Progenitor cell of endocrine pancreas (in vitro differentiated cells): ENCODE data around the gene PCSK1. TPM values are rescaled to one million over a fixed set of nuclear protein-coding genes. Genes with fewer than 3 reads are reported as not detected.

Source experiments
- DNase-seq: peaks from one replicate; pipeline ENCODE4 v3.0.0; 2021; ENCODE audit warnings: low spot score; ENCODE audit not compliant: unreplicated experiment
- H3K27ac Mint-ChIP-seq: 2 replicates; pipeline ENCODE4 v1.8.0; 2021; ENCODE audit warnings: mild to moderate bottlenecking, moderate library complexity, mixed read lengths
- H3K27me3 Mint-ChIP-seq: 2 replicates; pipeline ENCODE4 v1.8.0; 2021; ENCODE audit warnings: mixed read lengths
- H3K36me3 Mint-ChIP-seq: 2 replicates; pipeline ENCODE4 v1.8.0; 2022; ENCODE audit warnings: mixed read lengths; ENCODE audit not compliant: insufficient read depth
- H3K4me1 Mint-ChIP-seq: 2 replicates; pipeline ENCODE4 v1.8.0; 2021; ENCODE audit warnings: low read depth, mixed read lengths
- H3K4me3 Mint-ChIP-seq: 2 replicates; pipeline ENCODE4 v1.8.0; 2021; ENCODE audit warnings: low read depth, mild to moderate bottlenecking, moderate library complexity, mixed read lengths
- H3K9me3 Mint-ChIP-seq: 2 replicates; pipeline ENCODE4 v1.8.0; 2021; ENCODE audit warnings: low read depth, mixed read lengths
- total RNA-seq: library from RNA; stranded (reverse); gene quantifications from 2 replicates; pipeline ENCODE4 v1.2.1, GENCODE V29; 2021
- TF ChIP-seq, protein P1 (sequence below): fragments of 200-600 bp; sonication (generic); IDR thresholded peaks from one replicate; pipeline ENCODE4 v1.5.0; 2021; ENCODE audit warnings: antibody characterized with exemption, mild to moderate bottlenecking; ENCODE audit not compliant: unreplicated experiment

Gene PCSK1
- total RNA-seq, 1 donor from 2014 or later, result 1.9 TPM

GRCh38 chr5:96410013-96410412 lies 23.0 kb downstream of the PCSK1 start:
- Mint-ChIP-seq H3K27me3 (no peaks in the 10 kb centered on the region), H3K4me3 (no peak overlapping the region), H3K36me3 (no peaks in the 10 kb centered on the region), H3K9me3 (no peaks in the 10 kb centered on the region), H3K27ac (no peak overlapping the region), H3K4me1 (peaks cover 7% of the 10 kb centered on the region)
- TF ChIP-seq, protein P1, sequence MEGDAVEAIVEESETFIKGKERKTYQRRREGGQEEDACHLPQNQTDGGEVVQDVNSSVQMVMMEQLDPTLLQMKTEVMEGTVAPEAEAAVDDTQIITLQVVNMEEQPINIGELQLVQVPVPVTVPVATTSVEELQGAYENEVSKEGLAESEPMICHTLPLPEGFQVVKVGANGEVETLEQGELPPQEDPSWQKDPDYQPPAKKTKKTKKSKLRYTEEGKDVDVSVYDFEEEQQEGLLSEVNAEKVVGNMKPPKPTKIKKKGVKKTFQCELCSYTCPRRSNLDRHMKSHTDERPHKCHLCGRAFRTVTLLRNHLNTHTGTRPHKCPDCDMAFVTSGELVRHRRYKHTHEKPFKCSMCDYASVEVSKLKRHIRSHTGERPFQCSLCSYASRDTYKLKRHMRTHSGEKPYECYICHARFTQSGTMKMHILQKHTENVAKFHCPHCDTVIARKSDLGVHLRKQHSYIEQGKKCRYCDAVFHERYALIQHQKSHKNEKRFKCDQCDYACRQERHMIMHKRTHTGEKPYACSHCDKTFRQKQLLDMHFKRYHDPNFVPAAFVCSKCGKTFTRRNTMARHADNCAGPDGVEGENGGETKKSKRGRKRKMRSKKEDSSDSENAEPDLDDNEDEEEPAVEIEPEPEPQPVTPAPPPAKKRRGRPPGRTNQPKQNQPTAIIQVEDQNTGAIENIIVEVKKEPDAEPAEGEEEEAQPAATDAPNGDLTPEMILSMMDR, result no peak
- no peak for DNase-seq

GRCh38 chr5:96408841-96409538 lies 24.1 kb downstream of the PCSK1 start:
- Mint-ChIP-seq H3K4me3 (no peak overlapping the region), H3K27ac (no peak overlapping the region), H3K4me1 (peaks cover 10% of the 10 kb centered on the region), H3K36me3 (no peaks in the 10 kb centered on the region), H3K9me3 (no peaks in the 10 kb centered on the region), H3K27me3 (no peaks in the 10 kb centered on the region)
- DNase-seq, result no peak
- TF ChIP-seq, protein P1, result no peak

GRCh38 chr5:96408210-96408777 lies 24.8 kb downstream of the PCSK1 start:
- Mint-ChIP-seq H3K27me3 (no peaks in the 10 kb centered on the region), H3K27ac (no peak overlapping the region), H3K4me1 (peaks cover 11% of the 10 kb centered on the region), H3K4me3 (no peak overlapping the region), H3K36me3 (no peaks in the 10 kb centered on the region), H3K9me3 (no peaks in the 10 kb centered on the region)
- DNase-seq, result no peak
- TF ChIP-seq, protein P1, result no peak

DNA sequence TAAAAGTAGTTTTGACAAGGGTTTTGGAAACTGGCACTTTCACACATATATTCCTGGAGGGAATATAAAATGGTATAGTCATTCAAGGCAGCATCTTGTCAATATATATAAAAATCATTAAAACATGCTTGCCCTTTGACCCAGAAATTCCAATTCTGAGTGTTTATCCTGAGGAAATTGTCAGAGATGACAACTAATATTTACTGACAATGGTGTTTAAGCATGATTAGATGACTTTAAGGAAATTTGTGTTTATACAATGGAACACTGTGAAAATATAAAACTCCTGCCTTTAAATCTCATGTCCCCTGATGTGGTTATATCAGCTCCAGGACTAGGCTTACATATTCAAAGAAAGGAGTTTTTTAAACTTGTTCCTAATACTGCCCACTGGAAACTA lies 25.6 kb downstream of the PCSK1 start:
- TF ChIP-seq, protein P1, result no peak
- Mint-ChIP-seq H3K4me1 (peaks cover 13% of the 10 kb centered on the region), H3K36me3 (no peaks in the 10 kb centered on the region), H3K27me3 (no peaks in the 10 kb centered on the region), H3K4me3 (no peak overlapping the region), H3K9me3 (no peaks in the 10 kb centered on the region), H3K27ac (no peak overlapping the region)
- no peak for DNase-seq

- H3K36me3 Mint-ChIP-seq, result no peaks in the 10 kb centered on the region
- no peak overlapping the region for H3K27ac Mint-ChIP-seq
- H3K4me3 Mint-ChIP-seq, result no peak overlapping the region
- H3K4me1 Mint-ChIP-seq, result peaks cover 15% of the 10 kb centered on the region
- no peaks in the 10 kb centered on the region for H3K9me3 Mint-ChIP-seq
- TF ChIP-seq, protein P1, result no peak
- H3K27me3 Mint-ChIP-seq, result no peaks in the 10 kb centered on the region
- no peak for DNase-seq
These were observed 28.7 kb downstream of the PCSK1 start for GRCh38 chr5:96404191-96404867.
